ENCODE measurements around the gene DMRTC1. TPM values are rescaled to one million over a fixed set of nuclear protein-coding genes. Genes with fewer than 3 reads are reported as not detected.
"Not testable (repeated sequence)": the region's sequence is repeated elsewhere in the genome, so short reads cannot be mapped to it uniquely, and the experiment has no call there.

The DMRTC1 gene
- total and polyA plus RNA-seq, 7 donors = not detected

GRCh38 chrX:72916096-72916495 lies 27.5 kb downstream of the DMRTC1 start:
- ATAC-seq; H3K4me3 ChIP-seq; H3K36me3 ChIP-seq (ENCODE audit: insufficient read depth in 1 of 2, low read depth in 1 of 2); H3K4me1 ChIP-seq; H3K27me3 ChIP-seq (ENCODE audit: insufficient read depth in 3 of 3, low read length in 2 of 3); H3K9me3 ChIP-seq; H3K27ac ChIP-seq; DNase-seq; intact Hi-C loops (cut with DNase I): not testable (repeated sequence)
- WGBS, 3 donors = 70 to 88% (median 86%) methylated on average over 1 to 3 of the region's 5 CpGs

- H3K27me3 ChIP-seq (ENCODE audit: insufficient read depth in 3 of 3, low read length in 2 of 3); H3K4me1 ChIP-seq; DNase-seq; H3K4me3 ChIP-seq; H3K9me3 ChIP-seq; H3K36me3 ChIP-seq (ENCODE audit: insufficient read depth in 1 of 2, low read depth in 1 of 2); H3K27ac ChIP-seq; ATAC-seq; intact Hi-C loops (cut with DNase I): not testable (repeated sequence)
- no CpG with 5 or more reads among the region's 13 CpGs for WGBS, 3 donors
Observed at GRCh38 chrX:72912315-72912714, 31.3 kb downstream of the DMRTC1 start, which contains the start of gene FAM236C. FAM236C (plus strand) TSS chrX:72912615; CDS start chrX:72912715, 100 bp downstream.

GRCh38 chrX:72889740-72890139 lies 53.9 kb downstream of the DMRTC1 start:
- H3K27me3 ChIP-seq (ENCODE audit: insufficient read depth in 3 of 3, low read length in 2 of 3); H3K36me3 ChIP-seq (ENCODE audit: insufficient read depth in 1 of 2, low read depth in 1 of 2); ATAC-seq; H3K9me3 ChIP-seq; DNase-seq; H3K27ac ChIP-seq; intact Hi-C loops (cut with DNase I); H3K4me1 ChIP-seq; H3K4me3 ChIP-seq: not testable (repeated sequence)
- WGBS, 3 donors = no CpG with 5 or more reads among the region's 14 CpGs

GRCh38 chrX:72882898-72883297 lies 60.7 kb downstream of the DMRTC1 start:
- WGBS, 3 donors = no CpG with 5 or more reads among the region's 2 CpGs

GRCh38 chrX:72837532-72837931 lies 106.1 kb downstream of the DMRTC1 start:
- no CpG with 5 or more reads among the region's 2 CpGs for WGBS, 3 donors
- intact Hi-C loops (cut with DNase I); ATAC-seq: not testable (repeated sequence)

More at GRCh38 chrX:72882898-72883297, 60.7 kb downstream of the DMRTC1 start:
- H3K36me3 ChIP-seq (ENCODE audit: insufficient read depth in 1 of 2, low read depth in 1 of 2); H3K4me3 ChIP-seq; H3K27ac ChIP-seq; H3K9me3 ChIP-seq; H3K27me3 ChIP-seq (ENCODE audit: insufficient read depth in 3 of 3, low read length in 2 of 3); intact Hi-C loops (cut with DNase I); DNase-seq; H3K4me1 ChIP-seq; ATAC-seq: not testable (repeated sequence)

GRCh38 chrX:72830701-72831100 lies 112.9 kb downstream of the DMRTC1 start:
- WGBS, 3 donors = no CpG with 5 or more reads among the region's 13 CpGs

More at GRCh38 chrX:72837532-72837931, 106.1 kb downstream of the DMRTC1 start:
- H3K4me1 ChIP-seq; H3K27me3 ChIP-seq (ENCODE audit: insufficient read depth in 3 of 3, low read length in 2 of 3); H3K4me3 ChIP-seq; H3K36me3 ChIP-seq (ENCODE audit: insufficient read depth in 1 of 2, low read depth in 1 of 2); H3K27ac ChIP-seq; DNase-seq; H3K9me3 ChIP-seq: not testable (repeated sequence)

More at GRCh38 chrX:72830701-72831100, 112.9 kb downstream of the DMRTC1 start:
- H3K27ac ChIP-seq; intact Hi-C loops (cut with DNase I); H3K27me3 ChIP-seq (ENCODE audit: insufficient read depth in 3 of 3, low read length in 2 of 3); H3K4me3 ChIP-seq; H3K9me3 ChIP-seq; H3K4me1 ChIP-seq; ATAC-seq; DNase-seq; H3K36me3 ChIP-seq (ENCODE audit: insufficient read depth in 1 of 2, low read depth in 1 of 2): not testable (repeated sequence)

Other genes starting within 250 kb of the DMRTC1 start
- gene PHKA1, start 229.5 kb downstream of the DMRTC1 start, total RNA-seq = 10 to 100 TPM; 39.4 to 84.8 (median 55.1) TPM
- 100 to 1,000 TPM in 1 of 3 donors, 10 to 100 TPM in 2; 14.7 to 112 (median 47.8) TPM for gene PHKA1, start 229.5 kb downstream of the DMRTC1 start, polyA plus RNA-seq
- gene DMRTC1B, start 166.9 kb downstream of the DMRTC1 start, total RNA-seq = not detected
- not detected for gene DMRTC1B, start 166.9 kb downstream of the DMRTC1 start, polyA plus RNA-seq
- not detected for gene FAM236B, start 161.2 kb downstream of the DMRTC1 start, total RNA-seq
- not detected for gene FAM236B, start 161.2 kb downstream of the DMRTC1 start, polyA plus RNA-seq
- gene FAM236D, start 135.6 kb downstream of the DMRTC1 start, total RNA-seq = not detected
- gene FAM236D, start 135.6 kb downstream of the DMRTC1 start, polyA plus RNA-seq = not detected
- gene FAM236C, start 31.2 kb downstream of the DMRTC1 start, total RNA-seq = not detected
- gene FAM236C, start 31.2 kb downstream of the DMRTC1 start, polyA plus RNA-seq = not detected
- gene FAM236A, start 5.6 kb downstream of the DMRTC1 start, total RNA-seq = not detected
- not detected for gene FAM236A, start 5.6 kb downstream of the DMRTC1 start, polyA plus RNA-seq
- gene PABPC1L2B, start 59.1 kb upstream of the DMRTC1 start, total RNA-seq = not detected
- gene PABPC1L2B, start 59.1 kb upstream of the DMRTC1 start, polyA plus RNA-seq = not detected
- gene PABPC1L2A, start 135.7 kb upstream of the DMRTC1 start, total RNA-seq = not detected
- not detected for gene PABPC1L2A, start 135.7 kb upstream of the DMRTC1 start, polyA plus RNA-seq

All from psoas muscle (tissue), 8 donors.